GM18519 (cell line): ENCODE data around the gene PCMTD2.
A peak's percentile ranks its signal among the peaks of the same experiment; 100 is the strongest.
"Not testable (repeated sequence)": the region's sequence is repeated elsewhere in the genome, so short reads cannot be mapped to it uniquely, and the experiment has no call there.

Experiments used
- ATAC-seq: cut with Tn5 transposase; IDR thresholded peaks from one replicate; pipeline ENCODE4 v1.9.1; 2021; ENCODE audit warnings: mild to moderate bottlenecking, moderate library complexity; ENCODE audit not compliant: unreplicated experiment, low FRiP score

The PCMTD2 gene

DNA sequence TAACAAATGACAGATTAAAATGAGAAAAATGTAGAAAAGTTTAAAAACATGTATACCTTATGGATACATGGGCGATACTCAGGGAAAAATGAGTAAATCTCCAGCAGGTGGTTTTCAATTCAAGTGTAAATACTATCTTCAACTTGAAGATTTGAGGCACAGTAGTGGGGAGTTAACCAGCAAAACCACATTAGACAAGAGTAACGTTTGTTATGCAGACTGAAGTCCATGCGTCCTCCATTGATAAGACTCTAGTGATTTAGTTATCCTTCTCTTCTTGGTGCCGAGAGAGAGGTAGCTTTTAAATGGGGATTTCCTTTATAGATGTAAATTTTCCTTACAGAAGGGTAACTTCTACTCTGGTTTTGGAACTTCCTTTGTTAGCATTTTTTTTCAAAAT, 28.1 kb downstream of the PCMTD2 start:
- ATAC-seq = no peak

DNA sequence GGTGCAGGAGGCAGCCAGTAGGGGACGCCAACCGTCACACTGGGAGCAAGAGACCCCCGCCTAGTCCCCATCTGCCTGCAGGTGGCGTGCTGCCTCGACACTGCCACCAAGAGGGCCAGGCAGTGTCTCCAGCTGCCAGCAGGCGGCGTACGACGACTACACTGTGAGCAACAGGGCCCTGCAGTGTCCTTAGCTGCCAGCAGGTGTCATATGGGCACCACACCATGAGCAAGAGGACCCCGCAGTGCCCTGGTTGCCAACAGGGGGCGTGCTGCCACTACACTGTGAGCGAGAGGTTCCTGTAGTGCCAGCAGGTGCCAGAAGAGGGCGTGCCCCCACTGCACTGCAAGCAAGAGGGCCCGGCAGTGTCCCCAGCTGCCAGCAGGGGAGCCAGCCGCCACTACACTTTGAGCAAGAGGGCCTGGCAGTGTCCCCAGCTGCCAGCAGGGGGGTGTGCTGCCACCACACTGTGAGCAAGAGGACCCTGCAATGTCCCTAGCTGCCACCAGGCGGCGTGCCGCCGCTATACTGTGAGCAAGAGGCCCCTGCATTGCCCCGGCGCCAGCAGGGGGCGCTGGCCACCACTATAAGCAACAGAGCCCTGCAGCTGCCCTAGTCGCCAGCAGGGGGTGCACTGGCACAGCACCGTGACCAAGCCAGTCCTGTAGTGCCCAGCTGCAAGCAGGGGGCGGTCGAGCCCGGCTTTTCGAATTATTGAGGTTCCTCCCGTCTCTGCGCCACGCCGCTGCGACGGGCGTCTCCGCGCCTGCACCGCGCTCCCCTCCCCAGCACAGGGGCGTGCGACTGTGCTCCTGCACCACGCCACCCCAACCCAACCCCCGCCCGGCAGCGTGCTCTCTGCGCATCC, 30.3 kb downstream of the PCMTD2 start:
- ATAC-seq = peak; percentile 81

DNA sequence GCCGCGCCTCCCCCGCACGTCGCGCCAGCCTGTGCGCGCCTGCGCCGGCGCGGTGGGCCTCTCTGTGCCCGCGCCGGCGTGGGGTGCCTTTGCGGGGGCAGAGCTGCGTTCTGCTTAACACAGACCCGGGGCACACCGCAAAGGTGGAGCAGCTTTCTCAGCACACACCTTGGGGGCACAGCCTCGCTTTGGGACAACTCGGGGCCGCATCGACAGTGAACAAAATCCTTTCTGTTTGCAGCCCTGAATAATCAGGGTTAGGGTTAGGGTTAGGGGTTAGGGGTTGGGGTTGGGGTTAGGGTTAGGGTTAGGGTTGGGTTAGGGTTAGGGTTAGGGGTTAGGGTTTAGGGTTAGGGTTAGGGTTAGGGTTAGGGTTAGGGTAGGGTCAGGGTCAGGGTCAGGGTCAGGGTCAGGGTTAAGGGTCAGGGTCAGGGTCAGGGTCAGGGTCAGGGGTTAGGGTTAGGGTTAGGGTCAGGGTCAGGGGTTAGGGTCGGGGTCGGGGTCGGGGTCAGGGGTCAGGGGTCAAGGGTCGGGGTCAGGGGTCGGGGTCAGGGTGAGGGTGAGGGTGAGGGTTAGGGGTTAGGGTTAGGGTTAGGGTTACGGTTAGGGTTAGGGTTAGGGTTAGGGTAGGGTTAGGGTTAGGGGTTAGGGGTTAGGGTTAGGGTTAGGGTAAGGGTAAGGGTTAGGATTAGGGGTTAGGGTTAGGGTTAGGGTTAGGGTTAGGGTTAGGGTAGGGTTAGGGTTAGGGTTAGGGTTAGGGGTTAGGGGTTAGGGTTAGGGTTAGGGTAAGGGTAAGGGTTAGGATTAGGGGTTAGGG, 31.1 kb downstream of the PCMTD2 start:
- not testable (repeated sequence) for ATAC-seq

DNA sequence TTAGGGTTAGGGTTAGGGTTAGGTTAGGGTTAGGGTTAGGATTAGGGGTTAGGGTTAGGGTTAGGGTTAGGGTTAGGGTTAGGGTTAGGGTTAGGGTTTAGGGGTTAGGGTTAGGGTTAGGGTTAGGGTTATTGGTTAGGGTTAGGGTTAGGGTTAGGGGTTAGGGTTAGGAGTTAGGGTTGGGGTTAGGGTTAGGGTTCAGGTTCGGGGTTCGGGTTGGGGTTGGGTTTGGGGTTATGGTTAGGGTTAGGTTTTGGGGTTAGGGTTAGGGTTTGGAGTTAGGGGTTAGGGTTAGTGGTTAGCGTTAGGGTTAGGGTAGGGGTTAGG, 31.7 kb downstream of the PCMTD2 start:
- ATAC-seq = not testable (repeated sequence)

GRCh38 chr20:64292167-64292566, 36.6 kb downstream of the PCMTD2 start:
- not testable (repeated sequence) for ATAC-seq

GRCh38 chr20:64303086-64303485, 47.5 kb downstream of the PCMTD2 start:
- ATAC-seq = not testable (repeated sequence)

GRCh38 chr20:64313761-64314160, 58.2 kb downstream of the PCMTD2 start:
- ATAC-seq = not testable (repeated sequence)

DNA sequence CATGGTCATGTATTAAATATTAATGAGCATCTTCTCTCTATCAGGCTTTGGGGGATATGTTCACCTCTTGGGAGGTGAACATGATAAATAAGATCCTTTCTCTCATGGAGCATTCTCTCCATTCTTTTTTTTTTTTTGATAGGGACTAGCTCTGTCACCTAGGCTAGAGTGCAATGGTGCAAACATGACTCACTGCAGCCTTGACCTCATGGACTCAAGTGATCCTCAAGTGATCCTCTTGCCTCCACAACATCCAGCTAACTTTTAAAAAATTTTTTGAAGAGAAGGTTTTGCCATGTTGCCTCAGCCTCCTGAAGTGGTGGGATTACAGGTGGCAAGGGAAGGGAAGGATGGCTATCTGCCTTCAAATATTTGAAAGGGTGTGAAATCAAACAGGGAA, 59.8 kb downstream of the PCMTD2 start:
- not testable (repeated sequence) for ATAC-seq

DNA sequence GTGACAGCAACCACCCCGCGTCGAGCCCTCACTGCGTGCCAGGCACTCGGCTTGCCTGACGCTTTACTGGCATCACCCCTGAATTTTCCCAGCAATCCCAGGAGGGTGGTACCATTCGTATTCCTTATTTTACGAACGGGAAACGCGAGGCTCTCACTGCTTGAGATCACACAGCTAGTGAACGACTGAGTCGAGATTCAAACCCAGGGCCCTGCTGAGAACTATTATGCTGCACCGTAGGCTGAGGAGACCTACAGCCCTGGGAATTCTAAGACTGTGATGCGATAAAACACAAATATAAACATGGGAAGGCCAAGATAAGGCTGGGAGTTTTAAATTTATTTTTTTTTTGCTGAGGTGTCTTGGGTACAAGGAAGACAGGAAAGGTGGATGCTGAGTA, 60.3 kb downstream of the PCMTD2 start:
- not testable (repeated sequence) for ATAC-seq

DNA sequence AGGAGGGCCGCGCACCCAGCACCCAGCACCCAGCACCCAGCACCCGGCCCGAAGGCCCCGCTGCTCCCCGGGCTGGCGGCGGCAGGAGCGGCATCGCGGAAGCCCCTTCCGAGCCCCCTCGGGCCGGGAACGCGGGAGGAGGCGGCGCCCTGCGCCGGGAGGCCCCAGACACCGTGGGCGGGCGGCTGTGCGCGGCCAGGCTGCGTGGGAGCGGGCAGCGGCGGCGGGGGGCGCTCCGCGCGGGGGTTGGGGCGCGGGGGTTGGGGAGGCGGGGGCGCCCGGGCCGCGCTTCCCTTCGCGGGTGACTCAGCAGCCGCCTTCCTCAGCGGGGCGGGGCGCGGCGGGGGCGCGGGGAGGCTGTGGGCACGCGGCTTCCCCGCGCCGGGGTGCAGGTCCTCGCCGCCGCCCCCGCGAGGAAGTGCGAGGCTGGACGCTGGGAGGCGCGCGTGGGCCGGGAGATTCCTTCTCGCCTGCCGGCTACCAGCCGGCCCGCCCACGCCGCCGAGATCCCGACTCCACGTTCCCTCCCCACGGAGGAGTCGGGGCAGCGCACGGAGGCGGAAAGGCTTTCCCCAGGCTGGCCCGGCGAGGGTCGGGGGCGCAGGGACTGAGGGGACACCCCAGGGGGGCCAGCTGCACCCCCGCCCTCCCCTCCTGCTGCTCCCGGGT, 61.0 kb downstream of the PCMTD2 start:
- not testable (repeated sequence) for ATAC-seq

GRCh38 chr20:64317331-64317730, 61.8 kb downstream of the PCMTD2 start:
- not testable (repeated sequence) for ATAC-seq

DNA sequence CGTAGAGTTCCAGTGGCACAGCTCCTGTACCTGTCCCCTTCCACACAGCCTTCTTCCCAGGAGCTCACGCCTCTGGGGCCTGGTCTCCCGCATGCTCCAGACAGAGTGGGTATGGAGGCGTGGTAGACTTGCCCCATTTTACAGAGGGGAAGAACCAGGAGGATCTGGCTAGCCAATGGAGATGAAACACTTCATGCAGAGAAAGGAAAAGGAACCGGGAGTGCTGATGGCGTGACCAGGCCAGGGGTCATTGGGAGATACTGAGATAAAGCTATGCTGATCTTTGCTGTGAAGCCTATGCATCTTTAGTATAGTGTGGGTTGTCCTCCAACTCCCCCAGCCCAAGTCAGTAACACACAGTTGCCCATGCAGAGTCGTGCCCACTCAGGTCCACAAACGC, 62.5 kb downstream of the PCMTD2 start:
- ATAC-seq = not testable (repeated sequence)

DNA sequence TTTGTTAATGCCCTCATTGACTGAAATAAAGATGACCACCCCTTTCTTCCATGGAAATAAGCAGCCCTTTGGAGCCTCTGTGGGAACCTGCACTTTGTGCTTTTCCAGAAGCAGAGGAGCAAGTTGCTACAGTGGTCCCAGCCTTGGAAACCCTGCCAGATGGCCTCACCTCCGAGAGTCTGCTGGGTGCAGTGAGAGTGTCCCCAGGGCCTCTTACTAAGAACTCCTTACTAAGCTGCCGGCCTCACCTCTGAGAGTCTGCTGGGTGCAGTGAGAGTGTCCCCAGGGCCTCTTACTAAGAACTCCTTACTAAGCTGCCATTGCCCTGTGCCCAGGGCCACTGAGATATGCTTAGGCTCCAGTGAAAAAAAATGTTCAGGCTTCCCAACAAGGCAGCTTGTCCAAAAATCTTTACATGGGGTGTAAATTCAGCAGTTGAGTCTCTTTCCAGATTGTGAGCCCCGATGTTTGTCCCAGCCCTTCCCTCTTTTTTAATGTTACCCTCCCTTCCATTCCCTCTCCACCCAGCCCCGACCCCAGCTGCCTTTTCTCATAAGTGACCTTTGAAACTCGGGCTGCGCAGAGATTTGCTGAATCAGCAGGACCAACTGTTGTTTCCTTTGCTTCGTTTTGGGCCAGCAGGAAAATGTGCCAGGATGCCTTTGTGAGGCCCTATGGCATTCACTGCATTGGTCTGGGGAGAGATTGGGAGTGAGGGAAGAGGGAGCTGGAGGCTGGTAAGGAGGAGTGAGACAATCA, 66.7 kb downstream of the PCMTD2 start:
- ATAC-seq = not testable (repeated sequence)
